Activated CD8-positive, alpha-beta T cell treated with anti-CD3 and anti-CD28 coated beads for 36 hours (primary cell): Measurements from ENCODE around the gene POLR3GL. TPM values are rescaled to one million over a fixed set of nuclear protein-coding genes. Genes with fewer than 3 reads are reported as not detected.

Experiments used
- ATAC-seq: fragments of 200-7000 bp; cut with Tn5 transposase; one replicate; pipeline ENCODE4 v1.10.0; 2021; ENCODE audit warnings: mild to moderate bottlenecking, moderate library complexity
- CTCF ChIA-PET: fragments of 350-600 bp; sonication (Branson Sonifier 250); formaldehyde crosslinking; loops from one replicate; lab custom pipeline; 2021; ENCODE audit warnings: antibody characterized with exemption; lab: Charles Lee
- POLR2A ChIA-PET: fragments of 350-600 bp; sonication (Branson Sonifier 250); formaldehyde crosslinking; loops from one replicate; lab custom pipeline; 2021; ENCODE audit warnings: antibody characterized with exemption; lab: Charles Lee
- DNase-seq: peaks from one replicate; pipeline ENCODE4 v3.0.0-alpha.2; 2020
- H3K27ac Mint-ChIP-seq: one replicate; pipeline ENCODE4 v1.8.0; 2021; ENCODE audit warnings: mild to moderate bottlenecking, mixed read lengths
- H3K27me3 Mint-ChIP-seq: one replicate; pipeline ENCODE4 v1.8.0; 2021; ENCODE audit warnings: mixed read lengths
- H3K36me3 Mint-ChIP-seq: one replicate; pipeline ENCODE4 v1.8.0; 2021; ENCODE audit warnings: low read depth, mixed read lengths
- H3K4me1 Mint-ChIP-seq: one replicate; pipeline ENCODE4 v1.8.0; 2021; ENCODE audit warnings: low read depth, mixed read lengths
- H3K4me3 Mint-ChIP-seq: one replicate; pipeline ENCODE4 v1.8.0; 2021; ENCODE audit warnings: mild to moderate bottlenecking, moderate library complexity, mixed read lengths
- H3K9me3 Mint-ChIP-seq: one replicate; pipeline ENCODE4 v1.8.0; 2021; ENCODE audit warnings: mixed read lengths
- intact Hi-C: fragments of 100-400 bp; cut with micrococcal nuclease; formaldehyde crosslinking; loops from one replicate; pipeline ENCODE4 v1.10.0; 2022
- total RNA-seq, 2 experiments: library from RNA; stranded (reverse); gene quantifications; one replicate each; pipeline ENCODE4 v1.2.3, GENCODE V29; 2021
- TF ChIP-seq, protein P1 (sequence below): fragments of 200-600 bp; IDR thresholded peaks from one replicate; pipeline ENCODE4 v1.8.0; 2022; ENCODE audit warnings: antibody characterized with exemption, mild to moderate bottlenecking

Gene POLR3GL
- total RNA-seq, 2 experiments from 2014 or later = 22.3 to 23.3 TPM

DNA sequence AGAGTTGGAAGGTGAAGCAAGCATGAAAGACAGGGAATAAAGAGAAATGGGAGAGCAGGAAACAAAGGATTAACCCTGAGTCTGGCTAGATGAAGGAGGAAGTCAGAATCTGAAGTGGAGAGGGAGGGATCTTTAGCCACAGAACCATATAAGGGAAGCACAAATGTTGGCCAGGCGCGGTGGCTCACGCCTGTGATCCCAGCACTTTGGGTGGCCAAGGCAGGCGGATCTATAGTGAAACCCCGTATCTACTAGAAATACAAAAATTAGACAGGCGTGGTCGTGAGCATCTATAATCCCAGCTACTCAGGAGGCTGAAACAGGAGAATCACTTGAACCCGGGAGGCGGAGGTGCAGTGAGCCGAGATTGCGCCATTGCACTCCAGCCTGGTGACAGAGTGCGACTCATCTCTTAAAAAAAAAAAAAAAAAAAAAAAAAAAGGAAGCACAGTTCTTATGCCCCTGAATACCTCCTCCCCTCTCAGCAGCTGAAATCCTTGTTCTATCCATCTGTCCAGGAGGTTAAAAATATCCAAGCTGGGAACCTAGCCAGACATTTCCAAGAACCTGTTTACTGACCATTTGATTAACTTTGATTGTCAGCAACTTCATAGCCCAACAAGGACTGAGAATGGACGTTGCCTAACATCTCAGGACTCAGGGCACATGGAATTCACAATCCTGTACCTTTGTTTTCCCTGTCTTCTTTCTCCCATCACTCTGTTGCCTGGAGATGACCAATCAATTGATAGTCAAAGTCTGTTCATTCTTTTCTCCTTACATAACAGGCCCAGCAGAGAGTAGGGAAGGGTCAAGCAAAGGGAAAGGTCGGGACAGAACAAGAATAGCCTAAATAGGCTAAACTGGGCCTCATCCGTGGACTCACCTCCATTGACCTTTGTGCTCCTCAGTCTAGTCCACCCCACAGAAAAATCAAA is 21.3 kb downstream of the POLR3GL start:
- intact Hi-C loops = no loop called here
- Mint-ChIP-seq H3K27me3 (no peaks in the 10 kb centered on the region), H3K36me3 (no peaks in the 10 kb centered on the region), H3K4me1 (peaks cover 70% of the 10 kb centered on the region), H3K27ac (peak overlapping the region; percentile 77), H3K4me3 (peak overlapping the region; percentile 2), H3K9me3 (peaks cover 4% of the 10 kb centered on the region)
- TF ChIP-seq, protein P1, sequence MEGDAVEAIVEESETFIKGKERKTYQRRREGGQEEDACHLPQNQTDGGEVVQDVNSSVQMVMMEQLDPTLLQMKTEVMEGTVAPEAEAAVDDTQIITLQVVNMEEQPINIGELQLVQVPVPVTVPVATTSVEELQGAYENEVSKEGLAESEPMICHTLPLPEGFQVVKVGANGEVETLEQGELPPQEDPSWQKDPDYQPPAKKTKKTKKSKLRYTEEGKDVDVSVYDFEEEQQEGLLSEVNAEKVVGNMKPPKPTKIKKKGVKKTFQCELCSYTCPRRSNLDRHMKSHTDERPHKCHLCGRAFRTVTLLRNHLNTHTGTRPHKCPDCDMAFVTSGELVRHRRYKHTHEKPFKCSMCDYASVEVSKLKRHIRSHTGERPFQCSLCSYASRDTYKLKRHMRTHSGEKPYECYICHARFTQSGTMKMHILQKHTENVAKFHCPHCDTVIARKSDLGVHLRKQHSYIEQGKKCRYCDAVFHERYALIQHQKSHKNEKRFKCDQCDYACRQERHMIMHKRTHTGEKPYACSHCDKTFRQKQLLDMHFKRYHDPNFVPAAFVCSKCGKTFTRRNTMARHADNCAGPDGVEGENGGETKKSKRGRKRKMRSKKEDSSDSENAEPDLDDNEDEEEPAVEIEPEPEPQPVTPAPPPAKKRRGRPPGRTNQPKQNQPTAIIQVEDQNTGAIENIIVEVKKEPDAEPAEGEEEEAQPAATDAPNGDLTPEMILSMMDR = no peak
- ChIA-PET CTCF (interaction anchor here (0.8 to 13.6 kb wide), 3 partner anchors 7 to 22 kb away, joined by 3 to 147 read pairs (median 4); partner anchors contain the start of gene TXNIP), POLR2A (interaction anchor here (1.2 to 14.1 kb wide), 2 partner anchors 7 to 61 kb away, joined by 3 to 446 read pairs; partner anchors contain the start of gene TXNIP)
- ATAC-seq (no peak), DNase-seq (peak; percentile 29)

DNA sequence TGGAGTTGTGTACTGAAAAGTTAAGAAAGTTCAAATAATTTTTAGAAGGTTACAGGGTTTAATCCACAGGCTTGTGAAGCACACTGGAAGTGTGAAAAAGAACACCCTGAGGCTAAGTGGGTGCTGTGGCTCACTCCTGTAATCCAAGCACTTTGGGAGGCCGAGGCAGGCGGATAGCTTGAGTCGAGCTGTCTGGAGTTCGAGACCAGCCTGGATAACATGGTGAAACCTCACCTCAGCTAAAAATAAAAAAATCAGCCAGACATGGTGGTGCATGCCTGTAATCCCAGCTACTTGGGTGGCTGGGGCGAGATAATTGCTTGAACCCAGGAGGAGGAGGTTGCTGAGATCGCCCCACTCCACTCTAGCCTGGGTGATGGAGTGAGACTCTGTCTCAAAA is 22.1 kb downstream of the POLR3GL start:
- H3K36me3 Mint-ChIP-seq = peaks cover 1% of the 10 kb centered on the region
- peaks cover 4% of the 10 kb centered on the region for H3K9me3 Mint-ChIP-seq
- H3K27me3 Mint-ChIP-seq = no peaks in the 10 kb centered on the region
- no peak overlapping the region for H3K27ac Mint-ChIP-seq
- CTCF ChIA-PET = interaction anchor here (1.1 to 13.6 kb wide), 3 partner anchors 7 to 20 kb away, joined by 3 to 147 read pairs (median 14); partner anchors contain the start of gene TXNIP
- intact Hi-C loops = no loop called here
- POLR2A ChIA-PET = interaction anchor here (1.2 to 14.1 kb wide), 4 partner anchors 4 to 61 kb away, joined by 3 to 446 read pairs (median 224); partner anchors contain the start of gene TXNIP
- peaks cover 72% of the 10 kb centered on the region for H3K4me1 Mint-ChIP-seq
- H3K4me3 Mint-ChIP-seq = no peak overlapping the region
- TF ChIP-seq, protein P1 = no peak
- ATAC-seq (no peak), DNase-seq (no peak)

DNA sequence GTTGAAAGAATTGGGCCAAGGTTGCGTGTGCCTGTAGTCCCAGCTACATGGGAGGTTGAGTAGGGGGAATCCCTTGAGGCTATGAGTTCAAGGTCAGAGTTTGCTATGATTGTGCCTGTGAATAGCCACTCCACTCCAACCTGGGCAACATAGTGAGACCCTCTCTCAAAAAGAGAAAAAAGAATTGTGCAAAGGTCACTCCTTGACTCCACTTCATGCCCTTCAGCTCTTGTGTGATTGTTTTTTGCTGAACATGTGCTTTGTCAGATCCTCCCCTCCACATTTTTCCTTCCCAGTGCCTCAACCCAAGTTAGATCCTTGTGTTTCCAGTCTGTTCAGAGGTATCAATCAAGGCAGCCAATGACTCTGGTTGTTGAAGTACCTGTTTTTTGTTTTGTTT is 23.4 kb downstream of the POLR3GL start:
- peaks cover 72% of the 10 kb centered on the region for H3K4me1 Mint-ChIP-seq
- DNase-seq = no peak
- CTCF ChIA-PET = interaction anchor here (0.9 to 13.6 kb wide), 4 partner anchors 8 to 19 kb away, joined by 3 to 147 read pairs (median 10); partner anchors contain the start of gene TXNIP
- POLR2A ChIA-PET = interaction anchor here (1.0 to 14.1 kb wide), 7 partner anchors 5 to 71 kb away, joined by 3 to 446 read pairs (median 5); partner anchors contain the start of genes RBM8A and TXNIP
- peaks cover 4% of the 10 kb centered on the region for H3K9me3 Mint-ChIP-seq
- ATAC-seq = no peak
- peak overlapping the region; percentile 29 for H3K27ac Mint-ChIP-seq
- intact Hi-C loops = no loop called here
- TF ChIP-seq, protein P1 = no peak
- H3K27me3 Mint-ChIP-seq = no peaks in the 10 kb centered on the region
- no peak overlapping the region for H3K4me3 Mint-ChIP-seq
- H3K36me3 Mint-ChIP-seq = peaks cover 14% of the 10 kb centered on the region

DNA sequence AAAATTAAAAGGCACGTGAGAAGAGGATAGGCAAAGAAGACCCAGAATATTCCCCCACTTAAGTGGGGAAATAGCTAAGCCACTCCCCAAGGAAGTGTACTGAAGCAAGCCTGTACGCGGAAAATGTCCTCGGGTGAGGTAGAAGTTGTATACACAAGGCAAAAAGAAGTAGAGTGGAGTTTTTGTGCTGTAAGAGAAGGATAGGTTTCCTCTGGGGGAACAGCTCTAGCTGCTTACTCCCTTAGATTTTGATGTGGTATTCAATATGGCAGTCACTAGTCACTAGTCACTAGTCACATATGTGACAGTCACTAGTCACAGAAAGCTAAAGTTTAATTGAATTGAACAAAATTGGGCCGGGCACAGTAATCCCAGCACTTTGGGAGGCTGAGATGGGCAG is 24.3 kb downstream of the POLR3GL start:
- TF ChIP-seq, protein P1 = no peak
- peak overlapping the region; percentile 74 for H3K27ac Mint-ChIP-seq
- H3K36me3 Mint-ChIP-seq = peaks cover 22% of the 10 kb centered on the region
- ChIA-PET POLR2A (interaction anchor here (0.7 to 14.1 kb wide), 8 partner anchors 4 to 72 kb away, joined by 3 to 446 read pairs (median 4); partner anchors contain the start of genes ANKRD34A, POLR3GL, RBM8A and TXNIP), CTCF (interaction anchor here (0.9 to 13.6 kb wide), 4 partner anchors 9 to 143 kb away, joined by 3 to 147 read pairs (median 10); partner anchors contain the start of gene NUDT17)
- H3K4me3 Mint-ChIP-seq = no peak overlapping the region
- peaks cover 4% of the 10 kb centered on the region for H3K9me3 Mint-ChIP-seq
- ATAC-seq = peak; percentile 24
- DNase-seq = no peak
- intact Hi-C loops = no loop called here
- H3K27me3 Mint-ChIP-seq = no peaks in the 10 kb centered on the region
- H3K4me1 Mint-ChIP-seq = peaks cover 70% of the 10 kb centered on the region
